LNCaP clone FGC (cell line): ENCODE results near the gene ELMO1.

Experiments
- DNase-seq: peaks from one replicate; pipeline ENCODE4 v3.0.0-alpha.2; 2011; ENCODE audit warnings: low read depth
- H3K4me3 ChIP-seq: 2 replicates; pipeline ENCODE4 v1.5.1; 2011; ENCODE audit warnings: mild to moderate bottlenecking, low read depth, low read length, control low read depth
- CTCF ChIP-seq: IDR thresholded peaks from 2 replicates; pipeline ENCODE4 v1.5.1; 2012; ENCODE audit warnings: mild to moderate bottlenecking; ENCODE audit not compliant: control insufficient read depth, insufficient read depth; ENCODE audit errors: extremely low read depth

ELMO1 gene

GRCh38 chr7:37475646-37476045 lies 27.0 kb upstream of the ELMO1 start:
- DNase-seq: no peak
- no peak for TF ChIP-seq CTCF
- H3K4me3 ChIP-seq: no peak overlapping the region

- H3K4me3 ChIP-seq: no peak overlapping the region
- no peak for TF ChIP-seq CTCF
These were observed 23.0 kb upstream of the ELMO1 start for GRCh38 chr7:37471619-37472018.

GRCh38 chr7:37467002-37467401 lies 18.3 kb upstream of the ELMO1 start:
- DNase-seq: no peak
- H3K4me3 ChIP-seq: no peak overlapping the region
- no peak for TF ChIP-seq CTCF

More at GRCh38 chr7:37471619-37472018, 23.0 kb upstream of the ELMO1 start:
- no peak for DNase-seq

GRCh38 chr7:37462138-37462537 lies 13.5 kb upstream of the ELMO1 start:
- H3K4me3 ChIP-seq: no peak overlapping the region
- no peak for DNase-seq
- no peak for TF ChIP-seq CTCF

GRCh38 chr7:37455081-37455480 lies 6.4 kb upstream of the ELMO1 start:
- no peak overlapping the region for H3K4me3 ChIP-seq
- TF ChIP-seq CTCF: no peak
- no peak for DNase-seq

- TF ChIP-seq CTCF: no peak
- no peak overlapping the region for H3K4me3 ChIP-seq
- DNase-seq: no peak
These were observed 3.7 kb upstream of the ELMO1 start for GRCh38 chr7:37452346-37452745.

- H3K4me3 ChIP-seq: no peak overlapping the region
- no peak for TF ChIP-seq CTCF
- DNase-seq: no peak
These were observed 1.4 kb upstream of the ELMO1 start for GRCh38 chr7:37450035-37450434.
